ENCODE data around the gene CDC14B.
"Not testable (repeated sequence)": the region's sequence is repeated elsewhere in the genome, so short reads cannot be mapped to it uniquely, and the experiment has no call there.

Gene CDC14B

DNA sequence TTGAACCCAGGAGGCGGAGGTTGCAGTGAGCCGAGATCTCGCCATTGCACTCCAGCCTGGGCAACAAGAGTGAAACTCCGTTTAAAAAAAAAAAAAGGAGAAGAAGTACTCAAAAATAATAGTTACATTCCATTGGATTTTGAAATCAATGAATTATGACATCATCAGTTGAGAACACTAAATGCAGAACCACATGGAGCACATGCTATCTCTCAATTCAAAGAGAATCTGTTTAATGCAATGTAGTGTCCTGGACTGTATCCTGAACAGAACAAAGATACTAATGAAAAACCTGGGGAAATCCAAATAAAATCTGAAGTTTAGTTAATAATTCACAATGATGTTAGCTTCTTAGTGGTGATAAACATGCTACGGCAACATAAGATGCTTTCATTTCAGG is 20.3 kb downstream of the CDC14B start:
- no peak for FAIRE-seq
- DNase-seq (ENCODE audit: extremely low spot score, insufficient read length, low read depth): no peak

DNA sequence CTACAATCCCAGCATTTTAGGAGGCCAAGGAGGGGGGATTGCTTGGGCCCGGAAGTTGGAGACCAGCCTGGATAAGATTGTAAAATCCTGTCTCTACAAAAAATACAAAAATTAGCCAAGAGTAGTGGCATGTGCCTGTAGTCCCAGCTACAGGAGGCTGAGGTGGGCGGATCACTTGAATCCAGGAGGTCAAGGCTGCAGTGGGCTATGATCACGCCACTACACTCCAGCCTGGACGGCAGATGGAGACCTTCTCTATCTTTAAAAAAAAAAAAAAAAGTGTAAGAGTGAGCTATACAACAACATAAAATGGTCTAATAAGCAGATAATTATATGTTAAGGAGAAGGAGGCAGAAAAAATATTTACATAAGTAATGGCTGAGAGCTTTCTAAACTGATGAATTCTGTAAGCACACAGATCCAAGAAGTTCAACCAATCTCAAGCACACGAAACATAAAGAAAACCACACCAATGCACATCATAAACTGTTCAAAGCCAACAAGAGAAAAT is 23.0 kb downstream of the CDC14B start:
- no peak for DNase-seq (ENCODE audit: extremely low spot score, insufficient read length, low read depth)
- no peak for FAIRE-seq

DNA sequence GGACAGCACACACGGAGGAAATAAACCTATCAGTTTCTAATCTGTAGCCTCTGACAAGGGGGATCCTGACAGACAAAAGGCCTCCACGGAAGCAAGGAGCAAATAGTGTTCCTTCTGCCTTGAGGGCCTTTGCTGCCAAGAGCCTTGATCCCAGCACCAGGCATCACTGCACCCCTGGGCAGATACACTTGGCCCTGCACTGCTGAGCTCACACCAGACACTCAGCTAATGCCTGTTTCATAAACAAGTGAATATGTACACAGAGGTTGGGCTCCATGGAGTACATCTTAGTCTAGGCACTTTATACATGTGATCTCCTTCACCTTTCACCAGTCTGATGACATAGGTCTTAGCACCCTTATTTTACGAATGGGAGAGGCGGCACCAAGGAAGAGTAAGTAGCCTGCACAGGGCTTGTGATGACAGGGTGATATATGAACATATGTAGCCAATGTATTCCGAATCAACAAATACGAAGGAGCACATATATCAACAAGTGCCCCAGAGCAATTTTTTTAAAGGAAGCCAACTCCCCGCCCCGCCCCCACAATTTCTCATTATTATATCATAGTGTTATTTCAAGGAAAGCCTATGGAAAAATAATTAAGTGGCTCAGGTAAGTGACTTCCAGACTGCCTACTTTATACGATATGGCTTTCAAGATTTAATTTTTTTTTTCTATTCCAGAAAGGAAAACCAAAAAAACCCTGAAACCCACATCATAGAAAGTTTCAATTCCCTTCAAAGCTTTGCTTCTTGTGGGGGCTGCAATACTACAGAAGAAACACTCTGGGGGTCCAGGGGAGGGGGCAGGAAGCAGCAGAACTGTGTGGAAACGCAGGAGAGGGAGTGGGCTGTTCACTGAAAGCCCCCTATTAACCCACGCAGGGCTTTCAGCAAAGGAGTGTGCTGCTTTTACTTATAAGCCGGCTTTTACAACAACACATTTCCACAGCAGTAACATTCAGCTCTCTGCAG is 32.0 kb downstream of the CDC14B start:
- DNase-seq (ENCODE audit: extremely low spot score, insufficient read length, low read depth) (no peak), FAIRE-seq (no peak)

DNA sequence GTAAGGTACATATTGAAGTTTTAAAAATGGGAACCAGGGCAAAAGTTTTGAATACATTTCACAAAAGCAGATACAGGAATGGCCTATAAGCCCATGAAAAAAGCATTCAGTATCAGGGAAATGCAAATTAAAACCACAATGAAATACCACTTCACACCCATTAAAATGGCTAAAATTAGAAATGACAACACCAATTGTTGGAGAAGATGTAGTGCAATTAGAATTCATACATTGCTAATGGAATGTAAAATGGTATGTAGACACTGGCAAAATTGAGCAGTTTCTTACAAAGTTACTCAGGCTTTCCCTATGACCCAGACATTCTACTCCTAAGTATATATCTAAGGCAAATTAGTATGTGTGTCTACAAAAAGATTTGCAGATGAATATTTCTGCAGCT is 34.2 kb downstream of the CDC14B start:
- FAIRE-seq (no peak), DNase-seq (ENCODE audit: extremely low spot score, insufficient read length, low read depth) (no peak)

DNA sequence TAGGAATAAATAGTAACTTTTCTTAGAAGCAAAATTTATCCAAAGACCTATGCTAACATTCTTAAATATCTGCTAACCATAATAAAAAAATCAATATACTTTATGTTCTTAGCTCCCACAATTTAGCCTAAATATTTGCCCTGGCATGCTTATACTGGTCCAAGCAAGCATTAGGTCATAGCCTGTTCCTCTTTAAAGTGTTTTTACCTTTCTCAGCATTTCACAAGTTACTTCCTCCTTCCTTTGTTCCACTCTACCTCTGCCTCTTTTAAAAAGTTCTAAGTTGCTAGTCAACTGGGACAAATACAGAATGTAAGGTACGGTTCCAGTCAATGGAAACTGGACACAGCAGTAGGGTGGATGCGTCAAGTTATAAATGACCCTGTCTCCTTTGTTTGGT is 37.4 kb downstream of the CDC14B start:
- FAIRE-seq; DNase-seq (ENCODE audit: extremely low spot score, insufficient read length, low read depth): not testable (repeated sequence)

DNA sequence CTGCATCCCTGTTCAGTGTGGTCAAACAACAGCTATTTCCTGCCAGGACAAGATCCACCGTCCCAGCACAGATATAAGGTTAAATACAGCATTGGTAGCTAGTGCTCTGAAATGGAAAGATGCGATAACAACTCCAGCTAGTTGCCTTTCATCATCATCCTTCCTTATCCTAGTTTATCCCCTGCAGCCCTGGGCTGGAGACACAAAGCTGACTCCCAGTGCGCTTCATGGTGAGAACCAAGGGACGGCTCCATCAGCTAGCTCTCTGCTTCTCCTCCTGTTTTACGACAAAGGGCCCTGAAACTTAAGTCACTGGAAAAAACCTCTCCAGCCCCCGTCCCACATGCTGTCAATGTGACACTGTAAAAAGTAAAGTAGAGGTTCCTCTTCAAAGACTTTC is 37.9 kb downstream of the CDC14B start:
- no peak for FAIRE-seq
- DNase-seq (ENCODE audit: extremely low spot score, insufficient read length, low read depth): no peak

DNA sequence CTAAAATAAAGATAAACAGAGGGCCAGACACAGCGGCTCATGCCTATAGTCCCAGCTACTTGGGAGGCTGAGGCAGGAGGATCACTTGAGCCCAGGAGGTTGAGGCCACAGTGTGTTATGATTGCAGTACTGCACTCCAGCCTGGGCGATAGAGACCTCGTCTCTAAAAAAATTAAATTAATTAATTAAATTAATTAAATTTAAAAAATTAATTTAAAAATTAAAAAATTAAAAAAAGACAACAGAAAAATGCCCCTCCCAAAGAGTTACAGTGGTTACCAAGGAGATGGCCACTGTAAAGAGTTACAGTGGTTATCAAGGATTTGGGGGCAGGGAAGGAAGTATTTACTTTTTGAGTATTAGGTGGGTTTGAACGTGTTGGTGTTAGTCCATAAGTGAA is 38.3 kb downstream of the CDC14B start:
- DNase-seq (ENCODE audit: extremely low spot score, insufficient read length, low read depth): no peak
- FAIRE-seq: no peak

DNA sequence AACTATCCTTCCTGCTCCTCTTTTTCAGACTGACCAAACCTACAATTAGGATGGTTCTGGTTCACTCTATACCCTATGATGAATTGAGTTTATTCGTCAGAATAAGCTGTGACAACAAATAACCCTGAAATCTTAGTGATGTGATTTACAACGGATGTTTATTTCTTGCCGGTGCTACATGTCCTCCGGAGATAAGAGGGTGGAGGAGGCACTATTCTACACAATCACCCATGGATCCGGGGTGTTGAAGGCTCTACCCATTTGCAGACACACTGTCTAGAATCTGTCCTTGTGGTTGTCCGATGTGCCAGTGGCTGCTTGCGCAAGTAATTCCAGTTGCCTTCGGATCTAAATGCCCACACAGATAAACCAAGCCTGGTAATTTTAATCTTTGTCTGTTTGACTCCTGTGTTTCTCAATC is 44.7 kb downstream of the CDC14B start:
- FAIRE-seq (no peak), DNase-seq (ENCODE audit: extremely low spot score, insufficient read length, low read depth) (no peak)

DNA sequence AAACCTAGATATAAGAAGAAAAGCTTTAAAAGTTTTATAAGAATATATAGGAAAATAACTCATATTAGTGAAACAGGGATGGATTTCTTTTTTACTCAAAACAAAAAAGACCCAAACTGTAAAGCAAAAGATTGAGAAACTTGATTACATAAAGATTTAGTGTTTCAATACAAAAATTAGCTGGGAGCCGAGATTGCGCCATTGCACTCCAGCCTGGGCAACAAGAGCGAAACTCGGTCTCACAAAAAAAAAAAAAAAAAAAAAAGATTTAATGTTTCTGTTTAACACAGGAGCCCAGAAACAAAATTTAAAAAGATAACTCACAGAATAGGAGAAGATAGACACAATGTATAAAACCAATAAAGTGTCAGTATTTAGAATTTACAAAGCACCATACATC is 45.2 kb downstream of the CDC14B start:
- FAIRE-seq: no peak
- DNase-seq (ENCODE audit: extremely low spot score, insufficient read length, low read depth): no peak

DNA sequence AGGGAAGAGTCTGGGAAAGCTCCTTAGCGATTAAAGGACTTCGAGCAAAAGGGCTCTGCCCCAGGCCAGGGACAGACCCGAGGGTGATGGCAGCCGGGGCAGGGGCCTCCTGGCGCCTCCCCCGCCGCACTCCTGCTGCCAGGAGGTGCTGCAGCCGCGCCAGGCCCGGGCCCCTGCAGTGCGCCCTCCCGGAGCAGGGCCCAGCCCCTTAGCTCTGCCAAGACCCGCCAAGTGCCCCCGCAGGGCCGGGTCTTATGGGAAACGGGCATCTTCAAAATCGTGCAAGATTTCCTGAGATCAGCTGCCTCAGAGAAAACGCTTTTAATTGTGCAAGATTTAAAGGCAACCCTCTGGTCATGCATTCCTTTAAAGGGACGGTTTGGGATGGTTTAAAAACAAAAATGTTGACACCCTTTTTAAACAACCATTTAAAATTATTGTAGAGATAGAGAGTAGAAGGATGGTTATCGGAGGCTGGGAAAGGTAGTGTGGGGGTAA is 52.4 kb downstream of the CDC14B start:
- no peak for DNase-seq (ENCODE audit: extremely low spot score, insufficient read length, low read depth)
- no peak for FAIRE-seq

DNA sequence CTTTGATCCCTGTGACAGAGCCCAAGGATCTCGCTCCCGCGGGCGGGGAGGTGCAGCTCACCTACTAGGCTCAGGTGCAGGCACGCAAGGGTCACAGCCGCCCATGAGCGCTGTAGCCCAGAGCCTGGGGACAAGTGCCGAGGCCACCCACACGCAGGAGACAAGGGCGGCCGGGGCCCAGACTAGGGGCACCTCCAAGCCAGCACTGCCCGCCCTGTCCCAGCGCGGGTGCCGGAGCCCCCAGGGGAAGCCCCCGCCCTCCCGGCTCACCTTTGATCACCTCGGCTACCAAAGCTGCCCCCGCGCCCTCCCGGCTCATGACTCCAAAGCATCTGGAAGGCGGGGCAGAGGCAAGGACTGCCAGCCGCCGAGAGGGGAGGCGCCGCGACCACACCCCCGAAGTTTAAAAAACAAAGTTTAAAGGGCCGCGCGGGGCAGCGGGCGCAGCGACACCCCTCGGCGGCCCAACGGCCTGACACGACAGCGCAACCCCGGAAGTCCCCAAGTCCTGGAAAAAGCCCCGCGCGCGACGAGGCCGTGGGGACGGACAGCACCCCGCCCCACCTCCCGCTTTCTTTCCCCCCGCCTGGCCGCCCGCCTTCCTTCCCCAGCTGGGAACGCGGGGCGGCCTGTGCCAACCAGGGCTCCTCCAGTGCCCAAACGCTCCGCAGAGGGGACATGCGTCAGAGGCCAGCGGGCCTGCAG is 53.0 kb downstream of the CDC14B start:
- peak; percentile 80 for DNase-seq (ENCODE audit: extremely low spot score, insufficient read length, low read depth)
- peak; percentile 78 for FAIRE-seq

DNA sequence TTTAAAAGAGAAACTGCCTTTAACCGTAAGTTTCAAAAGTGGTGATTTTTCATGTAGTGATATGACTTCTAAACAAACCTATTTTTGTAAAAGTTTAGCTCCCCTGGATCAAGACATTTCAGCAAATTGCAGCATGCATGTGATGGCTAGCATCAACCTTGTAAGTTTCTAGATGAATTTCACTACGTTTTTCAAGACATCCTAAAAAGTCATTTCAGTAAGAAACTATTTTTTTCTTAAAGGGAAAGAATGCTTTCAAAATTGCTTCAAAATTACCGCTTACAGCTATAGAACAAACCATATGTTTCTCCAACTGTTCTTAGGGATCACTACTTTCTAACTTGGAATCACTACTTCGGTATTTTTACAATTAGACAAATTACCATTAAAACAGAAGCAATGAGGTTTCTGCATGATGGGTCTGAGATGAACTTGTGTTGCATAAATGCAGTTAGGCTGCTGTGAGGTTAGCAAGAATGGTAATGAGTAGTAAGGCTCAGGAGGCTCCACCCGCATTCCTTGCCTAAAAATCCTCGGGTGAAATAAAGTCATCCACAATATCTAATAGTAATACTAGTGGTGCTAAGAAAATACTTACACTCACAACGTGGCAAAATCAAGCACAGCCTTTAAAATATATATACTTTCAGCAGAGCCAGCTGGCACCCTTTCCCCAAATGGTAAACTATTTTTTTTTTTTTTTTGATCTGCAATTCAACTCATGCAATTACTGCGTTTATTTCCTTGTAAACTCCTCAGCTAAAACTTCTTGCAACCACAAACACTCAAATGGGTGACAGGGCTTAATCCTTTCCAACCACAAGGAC is 53.8 kb downstream of the CDC14B start:
- DNase-seq (ENCODE audit: extremely low spot score, insufficient read length, low read depth) (no peak), FAIRE-seq (peak; percentile 67)

DNA sequence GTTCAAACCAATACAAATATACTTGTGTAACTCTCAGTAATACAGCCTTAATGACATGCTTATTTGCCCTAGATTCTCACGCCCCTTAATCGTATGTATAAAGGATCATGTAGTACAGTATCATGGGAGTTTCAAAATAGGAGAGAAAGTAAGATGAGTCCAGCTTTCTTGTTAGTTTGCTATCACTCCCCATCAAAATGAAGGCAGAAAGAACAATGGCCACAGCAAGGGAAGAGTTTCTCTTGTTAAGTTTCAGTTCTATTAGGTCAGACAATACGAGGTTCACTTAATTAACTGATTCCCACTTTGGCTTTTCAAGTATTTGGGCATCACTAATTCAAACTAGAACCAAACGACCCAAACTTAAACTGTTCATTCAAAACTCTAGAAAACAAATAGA is 55.4 kb downstream of the CDC14B start:
- FAIRE-seq: no peak
- DNase-seq (ENCODE audit: extremely low spot score, insufficient read length, low read depth): no peak

DNA sequence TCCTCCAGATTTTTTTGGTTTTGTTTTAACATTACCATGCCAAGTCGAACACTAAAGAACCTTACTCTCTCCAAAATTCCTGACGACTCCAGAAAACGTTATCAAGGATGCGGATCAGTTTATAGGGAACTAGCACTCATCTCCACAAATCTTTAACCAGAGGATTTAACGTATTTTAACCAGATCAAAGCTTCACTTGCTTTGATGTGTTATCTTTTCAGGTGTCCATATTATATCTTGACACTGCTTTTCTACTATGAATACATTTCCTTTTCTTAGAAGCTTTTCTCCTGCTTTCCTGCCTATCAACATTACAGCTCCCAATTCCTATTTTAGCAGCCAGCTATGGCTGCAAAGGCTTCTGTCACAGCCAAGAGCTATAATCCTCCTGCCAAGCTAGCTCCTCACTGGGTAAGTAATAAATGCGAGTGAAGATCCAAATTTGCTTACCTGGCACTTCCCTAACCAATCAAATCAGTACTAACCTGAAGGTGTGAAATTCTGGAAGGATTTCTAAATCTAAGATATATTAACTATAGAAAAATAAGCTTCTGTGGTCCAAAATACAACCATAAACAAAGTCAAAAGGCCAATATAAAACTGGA is 60.2 kb downstream of the CDC14B start:
- no peak for FAIRE-seq
- DNase-seq (ENCODE audit: extremely low spot score, insufficient read length, low read depth): no peak

DNA sequence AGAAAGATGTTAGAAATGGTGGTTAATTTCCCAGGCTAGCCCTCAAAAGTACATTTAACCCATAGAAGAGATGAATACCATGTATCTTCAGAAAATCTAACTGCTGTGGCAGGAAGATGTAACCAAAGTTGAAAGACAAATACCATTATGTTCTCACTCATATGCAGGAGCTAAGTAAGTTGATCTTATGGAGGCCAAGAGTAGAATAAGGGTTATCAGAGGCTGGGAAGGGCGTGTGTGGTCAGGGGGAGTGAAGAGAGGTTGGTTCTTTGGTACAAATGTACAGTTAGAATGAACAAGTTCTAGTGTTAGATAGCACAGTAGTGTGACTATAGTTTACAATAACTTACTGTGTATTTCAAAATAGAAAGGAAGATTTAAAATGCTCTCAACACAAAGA is 61.7 kb downstream of the CDC14B start:
- DNase-seq (ENCODE audit: extremely low spot score, insufficient read length, low read depth) (no peak), FAIRE-seq (no peak)

DNA sequence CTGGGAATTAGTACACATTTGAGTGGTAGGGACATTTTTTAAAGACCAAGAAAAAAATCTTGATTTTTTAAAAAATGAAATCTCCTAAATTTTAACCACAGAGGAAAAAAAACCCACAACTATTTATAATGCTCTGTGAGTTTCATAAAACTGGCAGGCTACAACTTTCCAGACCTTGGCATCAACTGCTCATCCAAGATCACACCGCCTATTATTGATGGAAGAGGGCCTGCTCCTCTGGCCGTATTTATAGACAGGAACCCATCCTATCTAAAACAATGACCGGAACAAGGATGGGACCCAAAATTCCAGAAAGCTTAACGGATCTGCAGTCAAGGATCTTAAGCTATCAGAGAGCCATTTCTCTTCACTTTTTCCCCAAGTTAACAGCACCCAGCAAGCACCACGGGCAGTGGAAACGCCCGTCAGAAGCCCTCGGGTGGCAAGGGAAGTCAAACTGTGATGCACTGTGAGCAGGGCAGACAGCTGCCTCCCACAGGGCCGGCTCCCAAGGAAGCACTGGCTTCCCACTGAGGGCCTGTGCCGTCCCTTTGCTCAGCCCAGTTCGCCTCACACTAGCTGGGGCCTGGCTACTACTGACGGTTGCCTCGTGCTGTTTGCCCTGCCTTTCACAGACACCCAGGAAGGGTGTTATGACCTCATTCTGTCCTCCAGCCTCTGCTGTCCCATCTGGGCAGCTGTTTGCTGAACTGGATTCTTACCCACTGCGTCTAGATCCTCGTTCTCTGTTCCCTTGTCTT is 62.8 kb downstream of the CDC14B start:
- no peak for DNase-seq (ENCODE audit: extremely low spot score, insufficient read length, low read depth)

DNA sequence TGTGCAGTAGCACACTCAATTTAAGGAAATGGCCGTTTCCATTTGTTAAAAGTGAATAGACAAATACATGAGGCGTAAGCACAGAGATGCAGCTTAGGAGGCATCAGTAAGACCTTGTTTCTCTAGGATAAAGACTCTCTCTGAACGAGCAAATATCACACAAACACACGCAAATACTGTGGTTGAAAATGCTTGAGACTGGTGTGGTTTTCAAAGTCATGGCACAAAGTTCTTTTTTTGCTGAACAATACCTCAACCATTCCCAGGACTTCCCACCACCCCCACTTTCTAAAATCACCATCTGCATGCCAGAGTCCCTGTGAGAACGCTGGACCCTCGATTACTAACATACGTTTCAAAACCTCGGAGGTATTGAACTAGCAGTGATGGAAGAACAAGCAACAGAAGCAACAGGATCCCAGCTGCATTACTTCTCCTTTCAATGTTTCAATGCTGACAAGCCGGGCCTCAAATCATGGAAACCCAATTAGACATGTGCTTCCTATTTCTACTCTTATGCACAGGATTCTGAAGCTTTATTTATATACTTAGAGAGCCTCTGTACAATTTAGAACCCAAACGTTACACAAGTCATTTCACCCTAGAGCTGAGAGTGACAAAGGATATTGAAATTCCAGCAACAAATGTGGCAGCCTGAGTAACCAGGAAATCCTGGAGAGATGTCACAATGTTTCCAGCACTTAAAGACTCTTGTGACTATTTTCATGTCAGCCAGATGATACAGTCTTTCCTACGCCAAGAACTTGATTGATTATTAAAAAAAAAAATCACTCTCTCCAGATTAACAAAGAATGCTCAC is 63.9 kb downstream of the CDC14B start:
- FAIRE-seq: peak; percentile 38
- no peak for DNase-seq (ENCODE audit: extremely low spot score, insufficient read length, low read depth)

More for the DNA sequence above, 62.8 kb downstream of the CDC14B start:
- no peak for FAIRE-seq

Data from GM18507 (cell line).